Measurements from ENCODE around the gene HOXC9.
"Not testable (repeated sequence)": the region's sequence is repeated elsewhere in the genome, so short reads cannot be mapped to it uniquely, and the experiment has no call there.

Gene HOXC9

DNA sequence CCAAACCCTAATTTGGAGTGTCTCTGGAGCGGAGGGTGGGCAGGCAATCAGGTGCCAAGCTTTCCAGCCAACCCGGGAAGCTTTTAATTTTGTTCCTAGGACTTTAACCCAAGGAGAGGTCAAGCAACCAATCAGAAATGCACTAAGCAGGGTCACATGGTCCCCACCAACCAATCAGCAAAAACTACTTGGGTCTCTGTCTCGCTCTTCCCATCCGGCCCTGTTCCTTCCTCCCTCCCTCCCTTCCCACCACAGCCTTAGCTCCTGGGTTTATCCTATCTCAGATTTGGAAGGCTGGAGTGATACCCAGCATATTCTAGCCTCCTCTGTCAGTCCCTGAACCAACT, 40.2 kb downstream of the HOXC9 start:
- no peak for DNase-seq (ENCODE audit: extremely low read depth, low read depth)
- TF ChIP-seq, protein P1, sequence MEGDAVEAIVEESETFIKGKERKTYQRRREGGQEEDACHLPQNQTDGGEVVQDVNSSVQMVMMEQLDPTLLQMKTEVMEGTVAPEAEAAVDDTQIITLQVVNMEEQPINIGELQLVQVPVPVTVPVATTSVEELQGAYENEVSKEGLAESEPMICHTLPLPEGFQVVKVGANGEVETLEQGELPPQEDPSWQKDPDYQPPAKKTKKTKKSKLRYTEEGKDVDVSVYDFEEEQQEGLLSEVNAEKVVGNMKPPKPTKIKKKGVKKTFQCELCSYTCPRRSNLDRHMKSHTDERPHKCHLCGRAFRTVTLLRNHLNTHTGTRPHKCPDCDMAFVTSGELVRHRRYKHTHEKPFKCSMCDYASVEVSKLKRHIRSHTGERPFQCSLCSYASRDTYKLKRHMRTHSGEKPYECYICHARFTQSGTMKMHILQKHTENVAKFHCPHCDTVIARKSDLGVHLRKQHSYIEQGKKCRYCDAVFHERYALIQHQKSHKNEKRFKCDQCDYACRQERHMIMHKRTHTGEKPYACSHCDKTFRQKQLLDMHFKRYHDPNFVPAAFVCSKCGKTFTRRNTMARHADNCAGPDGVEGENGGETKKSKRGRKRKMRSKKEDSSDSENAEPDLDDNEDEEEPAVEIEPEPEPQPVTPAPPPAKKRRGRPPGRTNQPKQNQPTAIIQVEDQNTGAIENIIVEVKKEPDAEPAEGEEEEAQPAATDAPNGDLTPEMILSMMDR (IDR thresholded peaks at IDR 0.05; ENCODE audit: low read depth, low read length): no peak

DNA sequence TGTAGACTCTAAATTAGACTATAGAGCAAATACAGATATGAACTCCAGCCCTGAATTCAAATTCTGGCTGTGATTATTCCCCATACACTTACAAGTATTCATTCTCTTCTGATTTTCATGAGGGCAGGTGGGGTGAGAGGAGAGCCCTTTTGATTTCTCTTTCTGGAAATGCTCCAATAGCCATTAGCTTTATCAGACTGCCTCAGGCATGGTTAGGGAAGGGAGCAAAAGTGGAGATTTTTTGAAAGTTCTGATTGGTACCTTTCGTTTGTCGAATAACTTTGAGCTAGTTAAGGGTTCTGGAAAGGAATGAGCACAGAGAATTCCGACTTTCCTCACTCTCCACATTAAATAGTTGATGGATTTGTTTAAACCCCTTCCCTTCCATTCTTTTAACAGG, 40.7 kb downstream of the HOXC9 start:
- TF ChIP-seq, protein P1 (IDR thresholded peaks at IDR 0.05; ENCODE audit: low read depth, low read length): no peak
- no peak for DNase-seq (ENCODE audit: extremely low read depth, low read depth)

DNA sequence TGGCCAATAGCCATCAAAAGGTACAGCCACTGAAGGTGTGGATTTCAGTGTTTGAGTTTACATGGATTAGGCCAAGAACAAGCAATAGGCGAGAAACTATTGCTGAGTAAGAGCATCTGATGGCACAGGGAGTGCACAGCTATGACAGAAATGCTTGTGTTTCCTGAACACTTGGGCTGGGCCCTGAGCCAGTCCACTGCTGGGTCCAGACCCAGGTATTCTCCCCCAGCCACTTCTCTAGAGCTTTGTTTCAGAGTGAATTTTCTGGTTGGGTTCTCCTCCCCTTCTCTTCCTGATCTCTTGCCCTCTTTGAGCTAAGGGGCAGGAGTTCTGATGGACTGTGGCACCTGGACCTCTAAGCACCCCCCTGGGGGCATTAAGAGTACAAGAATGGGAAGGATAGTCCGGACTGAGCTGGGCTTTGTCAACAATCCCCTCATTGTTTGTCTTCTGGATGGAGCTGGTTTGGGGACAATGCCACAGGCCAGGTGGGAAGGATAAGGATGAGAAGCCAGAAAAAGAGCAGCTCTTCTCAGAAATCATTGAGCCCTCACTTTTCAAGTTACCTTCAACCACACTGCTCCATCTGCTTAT, 41.2 kb downstream of the HOXC9 start:
- TF ChIP-seq, protein P1 (IDR thresholded peaks at IDR 0.05; ENCODE audit: low read depth, low read length): no peak
- no peak for DNase-seq (ENCODE audit: extremely low read depth, low read depth)

DNA sequence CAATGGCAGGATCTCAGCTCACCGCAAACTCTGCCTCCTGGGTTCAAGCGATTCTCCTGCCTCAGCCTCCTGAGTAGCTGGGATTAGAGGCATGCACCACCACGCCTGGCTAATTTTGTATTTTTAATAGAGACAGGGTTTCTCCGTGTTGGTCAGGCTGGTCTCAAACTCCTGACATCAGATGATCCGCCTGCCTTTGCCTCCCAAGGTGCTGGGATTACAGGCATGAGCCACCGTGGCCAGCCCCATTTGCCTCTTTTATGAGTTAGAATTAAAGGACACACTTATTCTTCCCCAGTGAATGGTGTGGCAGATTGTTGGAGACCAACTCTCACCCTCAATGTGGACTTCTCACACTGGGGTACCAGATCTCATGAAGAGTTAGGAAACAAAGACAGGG, 42.1 kb downstream of the HOXC9 start:
- DNase-seq (ENCODE audit: extremely low read depth, low read depth): not testable (repeated sequence)

DNA sequence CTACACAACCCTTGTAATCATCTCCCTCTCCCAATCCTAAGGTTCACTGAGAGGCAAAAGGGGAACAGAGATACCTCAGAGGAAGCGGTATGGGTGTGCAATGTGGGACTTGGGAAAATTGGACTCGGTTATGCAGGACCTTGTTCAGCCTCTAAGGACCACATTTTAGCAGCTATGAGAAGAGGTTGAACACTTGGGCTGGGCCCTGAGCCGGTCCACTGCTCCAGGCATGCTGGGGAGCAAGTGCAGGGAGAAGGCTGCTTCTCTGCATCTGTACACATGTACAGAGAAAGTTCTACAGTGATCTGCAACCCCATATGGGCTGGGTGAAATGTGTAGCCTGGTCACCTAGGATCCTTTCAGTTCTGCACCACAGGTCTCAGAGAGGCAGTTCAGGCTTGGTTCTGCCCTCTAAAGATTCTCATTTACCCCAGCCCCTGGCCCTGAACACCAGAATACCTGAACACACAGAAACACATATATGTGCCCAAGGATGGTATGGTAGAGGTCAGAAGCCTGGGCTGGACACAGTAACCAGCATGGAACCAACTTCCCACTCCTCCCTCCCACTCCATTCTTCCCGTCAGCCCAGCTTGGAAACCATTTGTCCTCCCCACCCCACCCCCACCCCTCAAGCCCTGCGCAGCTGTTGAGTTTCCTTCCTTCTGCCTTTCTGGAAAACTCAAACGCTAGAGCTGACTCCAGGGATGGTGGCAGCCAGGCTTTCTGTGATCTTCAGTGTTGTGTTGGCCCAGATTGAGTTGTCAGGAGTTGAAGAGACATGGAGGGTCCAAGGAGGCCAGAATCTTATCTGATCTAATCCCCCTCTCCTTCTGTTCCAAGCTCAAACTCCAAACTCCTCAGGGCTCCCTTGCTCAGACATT, 43.3 kb downstream of the HOXC9 start:
- TF ChIP-seq, protein P1 (IDR thresholded peaks at IDR 0.05; ENCODE audit: low read depth, low read length): no peak
- DNase-seq (ENCODE audit: extremely low read depth, low read depth): no peak

DNA sequence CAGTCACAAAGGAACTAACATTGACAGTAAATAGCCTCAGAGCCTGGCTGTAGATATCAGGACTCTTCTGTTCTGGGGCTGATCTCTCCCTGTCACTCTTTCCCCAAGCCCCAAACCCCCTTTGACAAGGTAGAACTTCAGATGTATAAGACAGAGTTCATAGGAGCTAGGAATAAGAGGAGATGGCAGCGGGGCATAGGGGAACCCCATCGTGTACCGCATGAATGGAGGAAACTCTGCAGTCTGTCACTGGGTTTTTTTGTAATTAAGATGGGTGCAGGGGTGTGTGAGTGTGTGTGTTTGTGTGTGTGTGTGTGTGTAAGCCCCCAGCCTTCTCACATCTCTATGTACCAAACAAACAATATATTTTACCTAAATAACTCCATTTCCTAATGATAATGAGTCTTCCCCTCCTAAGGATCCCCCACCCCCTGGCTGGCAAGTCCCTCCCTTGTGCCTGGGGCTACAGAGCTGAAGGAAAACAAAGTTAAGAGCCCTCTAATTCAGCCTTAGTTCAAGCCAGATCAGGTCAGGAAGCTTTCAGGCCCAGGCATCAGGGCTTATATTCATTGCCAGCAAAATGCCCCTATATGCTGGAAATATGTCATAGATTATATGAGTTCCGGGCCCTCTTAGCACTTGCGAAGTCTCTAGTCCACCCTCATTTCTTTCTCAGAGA, 44.6 kb downstream of the HOXC9 start:
- TF ChIP-seq, protein P1 (IDR thresholded peaks at IDR 0.05; ENCODE audit: low read depth, low read length): no peak
- no peak for DNase-seq (ENCODE audit: extremely low read depth, low read depth)

DNA sequence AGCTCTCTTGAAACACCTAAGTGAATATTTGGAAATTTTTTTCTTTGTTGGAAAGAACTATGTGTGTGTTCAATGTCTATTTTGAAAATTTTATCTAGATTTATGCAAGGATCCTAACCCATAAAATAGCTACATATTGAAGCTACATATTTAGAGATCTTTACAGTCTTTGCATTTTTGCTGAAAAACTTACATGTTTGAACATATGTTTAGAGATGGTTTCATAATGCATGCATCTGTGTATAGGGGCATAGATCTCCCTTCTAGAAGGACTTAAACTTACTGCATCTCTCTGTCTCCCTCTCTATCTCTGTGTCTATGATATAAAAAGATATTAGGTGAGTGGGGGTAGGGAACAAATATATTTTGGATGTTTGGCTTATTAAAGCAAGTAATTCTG, 45.4 kb downstream of the HOXC9 start:
- TF ChIP-seq, protein P1 (IDR thresholded peaks at IDR 0.05; ENCODE audit: low read depth, low read length): no peak
- DNase-seq (ENCODE audit: extremely low read depth, low read depth): no peak
